ENCODE measurements around the gene SWSAP1. TPM values are rescaled to one million over a fixed set of nuclear protein-coding genes. Genes with fewer than 3 reads are reported as not detected.

Gene SWSAP1
- total and polyA plus RNA-seq, 9 of the 15 experiments (the other 6 are each of a cell fraction or from before 2014, with no cell fraction given) = 0.18 to 2.8 (median 1.7) TPM

GRCh38 chr19:11373166-11373884 lies 1.1 kb upstream of the SWSAP1 start (continued):
- TF ChIP-seq HMGXB4 (CRISPR knock-in tag; IDR thresholded peaks at IDR 0.05) = no peak
- TF ChIP-seq ZBTB11 (CRISPR knock-in tag; IDR thresholded peaks at IDR 0.05) = no peak
- TF ChIP-seq NCOA2 (IDR thresholded peaks at IDR 0.05; ENCODE audit: partially characterized antibody in 2 of 2) = no peak
- TF ChIP-seq ZNF764 (CRISPR knock-in tag; IDR thresholded peaks at IDR 0.05; ENCODE audit: low read depth) = no peak
- TF ChIP-seq ZNF140 (CRISPR knock-in tag; IDR thresholded peaks at IDR 0.05) = no peak
- TF ChIP-seq DMBX1 (CRISPR knock-in tag; IDR thresholded peaks at IDR 0.05; ENCODE audit: borderline replicate concordance) = no peak
- no peak for TF ChIP-seq ZNF57 (CRISPR knock-in tag; IDR thresholded peaks at IDR 0.05)
- TF ChIP-seq CSDE1 (IDR thresholded peaks at IDR 0.05) = peak in 1 of 2 experiments; percentile 96; a peak in 2 of 4 replicates
- TF ChIP-seq, protein P1, sequence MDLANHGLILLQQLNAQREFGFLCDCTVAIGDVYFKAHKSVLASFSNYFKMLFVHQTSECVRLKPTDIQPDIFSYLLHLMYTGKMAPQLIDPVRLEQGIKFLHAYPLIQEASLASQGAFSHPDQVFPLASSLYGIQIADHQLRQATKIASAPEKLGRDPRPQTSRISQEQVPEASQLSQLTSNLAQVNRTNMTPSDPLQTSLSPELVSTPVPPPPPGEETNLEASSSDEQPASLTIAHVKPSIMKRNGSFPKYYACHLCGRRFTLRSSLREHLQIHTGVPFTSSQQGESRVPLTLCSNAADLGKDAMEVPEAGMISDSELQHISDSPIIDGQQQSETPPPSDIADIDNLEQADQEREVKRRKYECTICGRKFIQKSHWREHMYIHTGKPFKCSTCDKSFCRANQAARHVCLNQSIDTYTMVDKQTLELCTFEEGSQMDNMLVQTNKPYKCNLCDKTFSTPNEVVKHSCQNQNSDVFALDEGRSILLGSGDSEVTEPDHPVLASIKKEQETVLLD (IDR thresholded peaks at IDR 0.05) = no peak
- TF ChIP-seq TAF15 (IDR thresholded peaks at IDR 0.05; ENCODE audit: low read depth, low read length) = no peak
- TF ChIP-seq NFIC (IDR thresholded peaks at IDR 0.05) = no peak
- no peak for TF ChIP-seq CXXC5 (CRISPR knock-in tag; IDR thresholded peaks at IDR 0.05)
- TF ChIP-seq NELFE (IDR thresholded peaks at IDR 0.05; ENCODE audit: insufficient read depth, insufficient read length) = no peak
- no peak for TF ChIP-seq ZNF282 (CRISPR knock-in tag; IDR thresholded peaks at IDR 0.05)
- TF ChIP-seq PYGO2 (tag; IDR thresholded peaks at IDR 0.05) = no peak
- no peak for TF ChIP-seq SMARCA4 (IDR thresholded peaks at IDR 0.05)
- no peak for TF ChIP-seq CCAR2 (IDR thresholded peaks at IDR 0.05; ENCODE audit: low read depth, low read length)
- no peak for TF ChIP-seq ARHGAP35 (IDR thresholded peaks at IDR 0.05; ENCODE audit: partially characterized antibody)
- peak; percentile 98 for TF ChIP-seq RFX1 (IDR thresholded peaks at IDR 0.05)
